SU-DHL-6 (cell line): ENCODE measurements around the gene SYT2.

Experiments used
- H2AFZ ChIP-seq: fragments of 200-600 bp; sonication (generic); 2 replicates; pipeline ENCODE4 v1.6.1; 2014; ENCODE audit warnings: low read depth, mild to moderate bottlenecking, moderate library complexity, mixed read lengths, antibody characterized with exemption, low read length; ENCODE audit not compliant: severe bottlenecking
- H3F3A ChIP-seq: fragments of 200-600 bp; shearing (Covaris generic); 2 replicates; pipeline ENCODE4 v1.6.0; 2016; ENCODE audit warnings: antibody characterized with exemption, mild to moderate bottlenecking; ENCODE audit not compliant: insufficient read depth
- H3K27ac ChIP-seq: fragments of 200-600 bp; sonication (generic); 2 replicates; pipeline ENCODE4 v1.5.1; 2016; ENCODE audit warnings: low read depth, mild to moderate bottlenecking, low read length, moderate library complexity, mixed read lengths
- H3K27me3 ChIP-seq: fragments of 200-600 bp; sonication (generic), shearing (Covaris generic); 2 replicates; pipeline ENCODE4 v1.6.0; 2014; ENCODE audit warnings: mild to moderate bottlenecking, low read length
- H3K36me3 ChIP-seq: fragments of 200-600 bp; sonication (generic); 2 replicates; pipeline ENCODE4 v1.6.1; 2014; ENCODE audit warnings: mild to moderate bottlenecking, low read length, mixed read lengths
- H3K4me2 ChIP-seq: fragments of 300-600, 200-600 bp; shearing (Covaris generic), sonication (generic); 2 replicates; pipeline ENCODE4 v1.6.0; 2014; ENCODE audit warnings: low read length, low read depth, mild to moderate bottlenecking; ENCODE audit not compliant: poor library complexity, severe bottlenecking
- H3K4me3 ChIP-seq: fragments of 200-600 bp; sonication (generic); 2 replicates; pipeline ENCODE4 v1.5.1; 2014; ENCODE audit warnings: antibody characterized with exemption, low read length, mild to moderate bottlenecking, mixed read lengths; ENCODE audit not compliant: insufficient read depth, poor library complexity, severe bottlenecking
- H3K79me2 ChIP-seq: fragments of 200-600 bp; sonication (generic); 2 replicates; pipeline ENCODE4 v1.6.1; 2014; ENCODE audit warnings: mild to moderate bottlenecking, low read length, moderate library complexity; ENCODE audit not compliant: insufficient read depth
- H3K9ac ChIP-seq: fragments of 200-600 bp; sonication (generic); 2 replicates; pipeline ENCODE4 v1.7.0; 2014; ENCODE audit warnings: mild to moderate bottlenecking, low read length
- H3K9me2 ChIP-seq: fragments of 200-600 bp; sonication (generic); replicated peaks from 2 replicates; pipeline ENCODE4 v1.6.1; 2014; ENCODE audit warnings: low read length; ENCODE audit not compliant: insufficient read depth
- H3K9me3 ChIP-seq: fragments of 200-600 bp; sonication (generic); 2 replicates; pipeline ENCODE4 v1.6.1; 2014; ENCODE audit warnings: low read length, mixed read lengths; ENCODE audit not compliant: insufficient read depth
- H4K20me1 ChIP-seq: fragments of 200-600 bp; sonication (generic); 2 replicates; pipeline ENCODE4 v1.6.1; 2014; ENCODE audit warnings: low read depth, mild to moderate bottlenecking, antibody characterized with exemption, low read length, moderate library complexity, mixed read lengths
- EZH2phosphoT487 ChIP-seq: fragments of 200-600 bp; sonication (generic), shearing (Covaris generic); conservative IDR thresholded peaks from 2 replicates; pipeline ENCODE4 v1.6.1; 2018; ENCODE audit warnings: mild to moderate bottlenecking, antibody characterized with exemption, low read length, moderate library complexity, mixed read lengths
- TF ChIP-seq, protein P1 (sequence below): fragments of 200-600 bp; sonication (generic); IDR thresholded peaks from one replicate; pipeline ENCODE4 v1.5.1; 2017; ENCODE audit warnings: antibody characterized with exemption, mild to moderate bottlenecking, low read length, moderate library complexity; ENCODE audit not compliant: insufficient read depth, poor library complexity, severe bottlenecking

The SYT2 gene

DNA sequence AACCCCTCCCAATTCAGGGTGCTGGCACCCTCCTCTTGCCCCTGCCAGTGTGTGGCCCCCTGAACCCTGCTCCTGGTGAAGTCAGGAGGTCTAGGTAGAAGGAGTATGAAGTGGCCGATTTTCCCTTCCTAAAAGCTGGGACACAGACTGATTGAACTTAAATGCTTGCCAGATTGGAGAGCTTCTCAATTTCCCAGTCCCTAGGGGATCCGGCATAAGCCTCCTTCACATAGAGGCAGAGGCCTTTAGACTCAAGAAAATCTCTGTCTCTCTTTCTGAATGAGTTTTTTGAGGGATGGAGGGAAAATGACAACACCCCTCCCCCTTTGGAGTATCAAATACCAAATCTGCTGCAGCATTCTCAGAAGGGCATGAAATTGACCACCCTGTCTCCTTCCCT is 51.5 kb downstream of the SYT2 start:
- H4K20me1 ChIP-seq = no peaks in the 10 kb centered on the region
- H3K79me2 ChIP-seq = no peaks in the 10 kb centered on the region
- no peak overlapping the region for H3K4me2 ChIP-seq
- H3K9me3 ChIP-seq = no peaks in the 10 kb centered on the region
- H3F3A ChIP-seq = no peaks in the 10 kb centered on the region
- no peak overlapping the region for H2AFZ ChIP-seq
- H3K27ac ChIP-seq = no peak overlapping the region
- H3K36me3 ChIP-seq = no peaks in the 10 kb centered on the region
- H3K27me3 ChIP-seq = no peaks in the 10 kb centered on the region
- no peak for TF ChIP-seq EZH2phosphoT487
- TF ChIP-seq, protein P1, sequence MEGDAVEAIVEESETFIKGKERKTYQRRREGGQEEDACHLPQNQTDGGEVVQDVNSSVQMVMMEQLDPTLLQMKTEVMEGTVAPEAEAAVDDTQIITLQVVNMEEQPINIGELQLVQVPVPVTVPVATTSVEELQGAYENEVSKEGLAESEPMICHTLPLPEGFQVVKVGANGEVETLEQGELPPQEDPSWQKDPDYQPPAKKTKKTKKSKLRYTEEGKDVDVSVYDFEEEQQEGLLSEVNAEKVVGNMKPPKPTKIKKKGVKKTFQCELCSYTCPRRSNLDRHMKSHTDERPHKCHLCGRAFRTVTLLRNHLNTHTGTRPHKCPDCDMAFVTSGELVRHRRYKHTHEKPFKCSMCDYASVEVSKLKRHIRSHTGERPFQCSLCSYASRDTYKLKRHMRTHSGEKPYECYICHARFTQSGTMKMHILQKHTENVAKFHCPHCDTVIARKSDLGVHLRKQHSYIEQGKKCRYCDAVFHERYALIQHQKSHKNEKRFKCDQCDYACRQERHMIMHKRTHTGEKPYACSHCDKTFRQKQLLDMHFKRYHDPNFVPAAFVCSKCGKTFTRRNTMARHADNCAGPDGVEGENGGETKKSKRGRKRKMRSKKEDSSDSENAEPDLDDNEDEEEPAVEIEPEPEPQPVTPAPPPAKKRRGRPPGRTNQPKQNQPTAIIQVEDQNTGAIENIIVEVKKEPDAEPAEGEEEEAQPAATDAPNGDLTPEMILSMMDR = no peak
- H3K9me2 ChIP-seq = no peaks in the 10 kb centered on the region
- no peak overlapping the region for H3K4me3 ChIP-seq
- H3K9ac ChIP-seq = no peak overlapping the region

GRCh38 chr1:202658251-202658759 is 51.9 kb downstream of the SYT2 start:
- no peaks in the 10 kb centered on the region for H4K20me1 ChIP-seq
- no peaks in the 10 kb centered on the region for H3K9me3 ChIP-seq
- H3K36me3 ChIP-seq = no peaks in the 10 kb centered on the region
- no peak overlapping the region for H3K9ac ChIP-seq
- no peak overlapping the region for H3K4me2 ChIP-seq
- no peaks in the 10 kb centered on the region for H3K79me2 ChIP-seq
- no peak overlapping the region for H3K4me3 ChIP-seq
- no peaks in the 10 kb centered on the region for H3F3A ChIP-seq
- H3K27ac ChIP-seq = no peak overlapping the region
- no peak for TF ChIP-seq EZH2phosphoT487
- TF ChIP-seq, protein P1 = no peak
- H3K27me3 ChIP-seq = no peaks in the 10 kb centered on the region
- no peak overlapping the region for H2AFZ ChIP-seq
- H3K9me2 ChIP-seq = no peaks in the 10 kb centered on the region

DNA sequence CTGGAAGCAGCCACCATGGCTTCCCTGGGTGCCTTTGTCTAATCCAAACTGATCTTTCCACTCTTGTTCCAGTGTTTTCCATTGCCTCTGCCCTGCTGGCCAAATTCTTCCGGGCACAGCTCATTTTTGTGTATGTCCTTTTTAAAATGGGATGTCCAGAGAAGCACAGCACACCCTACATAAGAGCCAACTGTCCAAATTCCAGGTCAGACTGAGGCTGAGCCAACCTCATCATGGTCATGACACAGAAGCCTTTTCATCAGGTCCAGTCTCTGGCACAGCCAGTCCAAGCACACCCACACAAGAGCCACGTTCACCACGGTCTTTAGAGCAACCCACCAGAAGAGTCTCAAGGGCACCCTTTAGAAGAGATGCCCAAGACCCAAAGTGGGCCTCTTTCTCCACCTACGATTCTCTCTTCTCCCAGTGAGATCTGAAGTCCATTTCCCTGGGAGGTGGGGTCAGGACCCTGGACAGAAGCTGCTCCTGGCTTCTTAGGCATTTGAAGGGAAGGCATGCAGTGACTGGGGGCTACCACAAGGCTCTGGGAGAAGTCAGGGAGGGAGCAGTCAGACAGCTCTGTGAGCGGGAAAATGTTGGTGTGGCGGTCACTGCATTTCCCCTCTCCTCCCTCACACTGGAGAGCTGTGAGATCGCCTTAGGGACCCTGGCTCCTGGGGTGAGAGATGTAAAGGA is 53.2 kb downstream of the SYT2 start:
- H3K4me3 ChIP-seq = no peak overlapping the region
- no peaks in the 10 kb centered on the region for H3K36me3 ChIP-seq
- H3F3A ChIP-seq = no peaks in the 10 kb centered on the region
- H3K79me2 ChIP-seq = no peaks in the 10 kb centered on the region
- no peaks in the 10 kb centered on the region for H4K20me1 ChIP-seq
- no peak for TF ChIP-seq EZH2phosphoT487
- TF ChIP-seq, protein P1 = no peak
- H3K9me2 ChIP-seq = no peaks in the 10 kb centered on the region
- no peaks in the 10 kb centered on the region for H3K27me3 ChIP-seq
- no peak overlapping the region for H3K4me2 ChIP-seq
- H3K27ac ChIP-seq = no peak overlapping the region
- no peak overlapping the region for H2AFZ ChIP-seq
- H3K9ac ChIP-seq = no peak overlapping the region
- no peaks in the 10 kb centered on the region for H3K9me3 ChIP-seq
